ENCODE data around the gene AHDC1. TPM values are rescaled to one million over a fixed set of nuclear protein-coding genes. Genes with fewer than 3 reads are reported as not detected.

The AHDC1 gene
- total RNA-seq, 1 experiment from 2014 or later = 49.0 TPM

DNA sequence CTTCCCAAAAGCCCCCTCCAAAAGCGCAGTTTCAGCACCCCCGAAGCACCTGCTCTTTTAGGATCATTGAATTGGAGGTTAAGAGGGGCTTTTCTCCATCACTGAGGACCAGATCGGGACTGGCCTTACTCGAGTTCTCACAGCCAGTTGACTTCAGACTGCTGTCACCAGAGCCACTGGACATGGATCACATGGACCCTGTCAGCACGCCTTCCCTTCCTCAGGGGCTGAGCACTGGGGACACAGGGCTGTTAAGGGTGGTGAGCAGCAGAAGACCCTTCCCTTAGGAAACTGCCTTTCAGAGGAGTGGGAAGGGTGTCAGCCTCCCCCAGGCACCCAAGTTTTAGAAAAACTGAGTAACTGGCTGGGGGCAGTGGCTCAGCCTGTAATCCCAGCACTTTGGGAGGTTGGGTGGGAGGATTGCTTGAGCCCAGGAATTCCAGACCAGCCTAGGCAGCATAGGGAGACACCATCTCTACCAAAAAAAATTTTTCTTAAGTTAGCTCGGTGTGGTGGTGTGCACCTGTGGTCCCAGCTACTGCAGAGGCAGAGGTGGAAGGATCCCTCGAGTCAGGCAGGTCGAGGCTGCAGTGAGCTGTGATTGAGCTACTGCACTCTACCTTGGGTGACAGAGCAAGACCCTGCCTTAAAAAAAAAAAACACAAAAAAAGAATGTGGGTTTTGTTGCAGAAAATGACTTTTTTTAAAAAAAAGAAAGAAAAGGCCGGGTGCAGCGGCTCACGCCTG lies 31.6 kb upstream of the AHDC1 start (continued):
- TF ChIP-seq, protein P1, sequence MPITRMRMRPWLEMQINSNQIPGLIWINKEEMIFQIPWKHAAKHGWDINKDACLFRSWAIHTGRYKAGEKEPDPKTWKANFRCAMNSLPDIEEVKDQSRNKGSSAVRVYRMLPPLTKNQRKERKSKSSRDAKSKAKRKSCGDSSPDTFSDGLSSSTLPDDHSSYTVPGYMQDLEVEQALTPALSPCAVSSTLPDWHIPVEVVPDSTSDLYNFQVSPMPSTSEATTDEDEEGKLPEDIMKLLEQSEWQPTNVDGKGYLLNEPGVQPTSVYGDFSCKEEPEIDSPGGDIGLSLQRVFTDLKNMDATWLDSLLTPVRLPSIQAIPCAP (CRISPR knock-in tag; IDR thresholded peaks at IDR 0.05) = no peak
- TF ChIP-seq ZMAT4 (CRISPR knock-in tag; IDR thresholded peaks at IDR 0.05) (no peak), CREB1 (CRISPR knock-in tag; IDR thresholded peaks at IDR 0.05) (no peak), ATF2 (CRISPR knock-in tag; IDR thresholded peaks at IDR 0.05; ENCODE audit: borderline replicate concordance, low read depth) (no peak), MXD4 (CRISPR knock-in tag; IDR thresholded peaks at IDR 0.05; ENCODE audit: borderline replicate concordance) (no peak), NFE2L1 (CRISPR knock-in tag; IDR thresholded peaks at IDR 0.05) (no peak)
- TF ChIP-seq, protein P2, sequence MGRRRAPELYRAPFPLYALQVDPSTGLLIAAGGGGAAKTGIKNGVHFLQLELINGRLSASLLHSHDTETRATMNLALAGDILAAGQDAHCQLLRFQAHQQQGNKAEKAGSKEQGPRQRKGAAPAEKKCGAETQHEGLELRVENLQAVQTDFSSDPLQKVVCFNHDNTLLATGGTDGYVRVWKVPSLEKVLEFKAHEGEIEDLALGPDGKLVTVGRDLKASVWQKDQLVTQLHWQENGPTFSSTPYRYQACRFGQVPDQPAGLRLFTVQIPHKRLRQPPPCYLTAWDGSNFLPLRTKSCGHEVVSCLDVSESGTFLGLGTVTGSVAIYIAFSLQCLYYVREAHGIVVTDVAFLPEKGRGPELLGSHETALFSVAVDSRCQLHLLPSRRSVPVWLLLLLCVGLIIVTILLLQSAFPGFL (CRISPR knock-in tag; IDR thresholded peaks at IDR 0.05; ENCODE audit: borderline replicate concordance) = no peak

- no peaks in the 10 kb centered on the region for H3K9me3 Mint-ChIP-seq
- ChIA-PET POLR2A (no interaction called here), CTCF (no interaction called here)
- H3K27ac Mint-ChIP-seq = no peak within 1 kb of the TSS
- no peak for DNase-seq (ENCODE audit: low spot score)
- H3K4me1 Mint-ChIP-seq = peaks cover 19% of the 10 kb centered on the region
- peaks cover 46% of the 10 kb centered on the region for H3K27me3 Mint-ChIP-seq (ENCODE audit: low read depth)
- peak; percentile 22 for ATAC-seq
- no peaks in the 10 kb centered on the region for H3K36me3 Mint-ChIP-seq
- TF ChIP-seq, protein P3, sequence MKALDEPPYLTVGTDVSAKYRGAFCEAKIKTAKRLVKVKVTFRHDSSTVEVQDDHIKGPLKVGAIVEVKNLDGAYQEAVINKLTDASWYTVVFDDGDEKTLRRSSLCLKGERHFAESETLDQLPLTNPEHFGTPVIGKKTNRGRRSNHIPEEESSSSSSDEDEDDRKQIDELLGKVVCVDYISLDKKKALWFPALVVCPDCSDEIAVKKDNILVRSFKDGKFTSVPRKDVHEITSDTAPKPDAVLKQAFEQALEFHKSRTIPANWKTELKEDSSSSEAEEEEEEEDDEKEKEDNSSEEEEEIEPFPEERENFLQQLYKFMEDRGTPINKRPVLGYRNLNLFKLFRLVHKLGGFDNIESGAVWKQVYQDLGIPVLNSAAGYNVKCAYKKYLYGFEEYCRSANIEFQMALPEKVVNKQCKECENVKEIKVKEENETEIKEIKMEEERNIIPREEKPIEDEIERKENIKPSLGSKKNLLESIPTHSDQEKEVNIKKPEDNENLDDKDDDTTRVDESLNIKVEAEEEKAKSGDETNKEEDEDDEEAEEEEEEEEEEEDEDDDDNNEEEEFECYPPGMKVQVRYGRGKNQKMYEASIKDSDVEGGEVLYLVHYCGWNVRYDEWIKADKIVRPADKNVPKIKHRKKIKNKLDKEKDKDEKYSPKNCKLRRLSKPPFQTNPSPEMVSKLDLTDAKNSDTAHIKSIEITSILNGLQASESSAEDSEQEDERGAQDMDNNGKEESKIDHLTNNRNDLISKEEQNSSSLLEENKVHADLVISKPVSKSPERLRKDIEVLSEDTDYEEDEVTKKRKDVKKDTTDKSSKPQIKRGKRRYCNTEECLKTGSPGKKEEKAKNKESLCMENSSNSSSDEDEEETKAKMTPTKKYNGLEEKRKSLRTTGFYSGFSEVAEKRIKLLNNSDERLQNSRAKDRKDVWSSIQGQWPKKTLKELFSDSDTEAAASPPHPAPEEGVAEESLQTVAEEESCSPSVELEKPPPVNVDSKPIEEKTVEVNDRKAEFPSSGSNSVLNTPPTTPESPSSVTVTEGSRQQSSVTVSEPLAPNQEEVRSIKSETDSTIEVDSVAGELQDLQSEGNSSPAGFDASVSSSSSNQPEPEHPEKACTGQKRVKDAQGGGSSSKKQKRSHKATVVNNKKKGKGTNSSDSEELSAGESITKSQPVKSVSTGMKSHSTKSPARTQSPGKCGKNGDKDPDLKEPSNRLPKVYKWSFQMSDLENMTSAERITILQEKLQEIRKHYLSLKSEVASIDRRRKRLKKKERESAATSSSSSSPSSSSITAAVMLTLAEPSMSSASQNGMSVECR (CRISPR knock-in tag; IDR thresholded peaks at IDR 0.05; ENCODE audit: borderline replicate concordance) = no peak
- TF ChIP-seq NR1H2 (CRISPR knock-in tag; IDR thresholded peaks at IDR 0.05) (no peak), STAT6 (CRISPR knock-in tag; conservative IDR thresholded peaks at IDR 0.05; ENCODE audit: low read depth) (no peak), ZNF232 (CRISPR knock-in tag; IDR thresholded peaks at IDR 0.05) (no peak), ZBTB43 (CRISPR knock-in tag; IDR thresholded peaks at IDR 0.05) (no peak), GRHL2 (CRISPR knock-in tag; IDR thresholded peaks at IDR 0.05; ENCODE audit: insufficient replicate concordance, severe bottlenecking) (no peak), FOXP1 (CRISPR knock-in tag; IDR thresholded peaks at IDR 0.05; ENCODE audit: borderline replicate concordance) (no peak), ZNF423 (CRISPR knock-in tag; IDR thresholded peaks at IDR 0.05) (no peak), JAZF1 (CRISPR knock-in tag; IDR thresholded peaks at IDR 0.05) (no peak), EMX1 (CRISPR knock-in tag; IDR thresholded peaks at IDR 0.05) (no peak), ATF1 (CRISPR knock-in tag; IDR thresholded peaks at IDR 0.05) (no peak), TEAD1 (CRISPR knock-in tag; IDR thresholded peaks at IDR 0.05) (no peak)
- TF ChIP-seq, protein P4, sequence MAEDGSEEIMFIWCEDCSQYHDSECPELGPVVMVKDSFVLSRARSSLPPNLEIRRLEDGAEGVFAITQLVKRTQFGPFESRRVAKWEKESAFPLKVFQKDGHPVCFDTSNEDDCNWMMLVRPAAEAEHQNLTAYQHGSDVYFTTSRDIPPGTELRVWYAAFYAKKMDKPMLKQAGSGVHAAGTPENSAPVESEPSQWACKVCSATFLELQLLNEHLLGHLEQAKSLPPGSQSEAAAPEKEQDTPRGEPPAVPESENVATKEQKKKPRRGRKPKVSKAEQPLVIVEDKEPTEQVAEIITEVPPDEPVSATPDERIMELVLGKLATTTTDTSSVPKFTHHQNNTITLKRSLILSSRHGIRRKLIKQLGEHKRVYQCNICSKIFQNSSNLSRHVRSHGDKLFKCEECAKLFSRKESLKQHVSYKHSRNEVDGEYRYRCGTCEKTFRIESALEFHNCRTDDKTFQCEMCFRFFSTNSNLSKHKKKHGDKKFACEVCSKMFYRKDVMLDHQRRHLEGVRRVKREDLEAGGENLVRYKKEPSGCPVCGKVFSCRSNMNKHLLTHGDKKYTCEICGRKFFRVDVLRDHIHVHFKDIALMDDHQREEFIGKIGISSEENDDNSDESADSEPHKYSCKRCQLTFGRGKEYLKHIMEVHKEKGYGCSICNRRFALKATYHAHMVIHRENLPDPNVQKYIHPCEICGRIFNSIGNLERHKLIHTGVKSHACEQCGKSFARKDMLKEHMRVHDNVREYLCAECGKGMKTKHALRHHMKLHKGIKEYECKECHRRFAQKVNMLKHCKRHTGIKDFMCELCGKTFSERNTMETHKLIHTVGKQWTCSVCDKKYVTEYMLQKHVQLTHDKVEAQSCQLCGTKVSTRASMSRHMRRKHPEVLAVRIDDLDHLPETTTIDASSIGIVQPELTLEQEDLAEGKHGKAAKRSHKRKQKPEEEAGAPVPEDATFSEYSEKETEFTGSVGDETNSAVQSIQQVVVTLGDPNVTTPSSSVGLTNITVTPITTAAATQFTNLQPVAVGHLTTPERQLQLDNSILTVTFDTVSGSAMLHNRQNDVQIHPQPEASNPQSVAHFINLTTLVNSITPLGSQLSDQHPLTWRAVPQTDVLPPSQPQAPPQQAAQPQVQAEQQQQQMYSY (CRISPR knock-in tag; IDR thresholded peaks at IDR 0.05) = no peak
- peak within 1 kb of the TSS; percentile 72 for H3K4me3 Mint-ChIP-seq
These were observed 31.0 kb upstream of the AHDC1 start, which contains the start of gene FGR for GRCh38 chr1:27634985-27635367. Gene FGR, minus strand, starts transcription at chr1:27635185. Its CDS starts 11,269 bp downstream, at chr1:27623916.

Measured in WTC11 (cell line).